Measurements from ENCODE around the gene CKAP2L. TPM values are rescaled to one million over a fixed set of nuclear protein-coding genes. Genes with fewer than 3 reads are reported as not detected.

CKAP2L gene
- total and polyA plus RNA-seq, 2 donors (not counting 3 experiments of a cell fraction or from before 2014, with no cell fraction given), result 3.4 to 30.7 TPM

GRCh38 chr2:112812318-112813267, 48.2 kb upstream of the CKAP2L start:
- intact Hi-C loops (cut with micrococcal nuclease) (loop anchor here (1.0 to 5.0 kb wide), 11 partner anchors 18 to 186 kb away; partner anchors contain the start of gene CKAP2L), dilution Hi-C loops (cut with MboI; ENCODE audit: extremely low pct_ligation_motif_present, low sequenced_read_pairs) (no loop called here)
- peak overlapping the region; percentile 97 for H3K27ac ChIP-seq (ENCODE audit: insufficient read depth, low read depth, low read length)
- H3K4me1 ChIP-seq (ENCODE audit: control insufficient read depth, extremely low read depth, insufficient read depth, low read length), result peaks cover 27% of the 10 kb centered on the region
- BruUV-seq (replicated peaks), result TSS peak; percentile 97
- ChIA-PET POLR2A (interaction anchor here (0.6 kb wide), 2 partner anchors 9 to 50 kb away, joined by 4 to 5 read pairs; no protein-coding TSS in a partner anchor), CTCF (interaction anchor here (0.6 to 3.2 kb wide), 14 partner anchors 17 to 150 kb away, joined by 3 to 25 read pairs (median 3); partner anchors contain the start of genes IL1A and IL1B)
- no peaks in the 10 kb centered on the region for H3K79me2 ChIP-seq (ENCODE audit: control insufficient read depth, insufficient read depth, low read length)
- TF ChIP-seq CTCF (IDR thresholded peaks at IDR 0.05; ENCODE audit: extremely low read depth in 1 of 2, insufficient read depth in 1 of 2, low read depth in 1 of 2, low read length in 2 of 2) (no peak), JUN (IDR thresholded peaks at IDR 0.05; ENCODE audit: borderline replicate concordance, insufficient read depth, insufficient read length, low read depth) (peak; percentile 47)
- FAIRE-seq (peak; percentile 80), DNase-seq (ENCODE audit: low read depth, low spot score) (peak; percentile 66)
- H3K9me1 ChIP-seq (replicated peaks; ENCODE audit: control insufficient read depth, extremely low read depth, insufficient read depth, low read length), result no peaks in the 10 kb centered on the region
- H4K20me1 ChIP-seq (replicated peaks; ENCODE audit: control insufficient read depth, extremely low read depth, insufficient read depth, low read length), result no peaks in the 10 kb centered on the region
- no peak overlapping the region for H3K4me3 ChIP-seq (replicated peaks in 1 of 3; ENCODE audit: insufficient read depth in 1 of 3, low read depth in 1 of 3, low read length in 3 of 3)
- no peaks in the 10 kb centered on the region for H3K36me3 ChIP-seq (ENCODE audit: control insufficient read depth in 2 of 2, extremely low read depth in 1 of 2, insufficient read depth in 2 of 2, low read length in 2 of 2)
- H2AFZ ChIP-seq (ENCODE audit: low read depth, low read length), result no peak overlapping the region
- H3K4me2 ChIP-seq (ENCODE audit: insufficient read depth, low read length), result peak overlapping the region; percentile 57
- H3K9ac ChIP-seq (replicated peaks; ENCODE audit: extremely low read depth, insufficient read depth, low read length), result peak overlapping the region; percentile 66
- no peaks in the 10 kb centered on the region for H3K27me3 ChIP-seq (ENCODE audit: control insufficient read depth in 2 of 2, insufficient read depth in 2 of 2, low read length in 2 of 2)
- H3K9me3 ChIP-seq (replicated peaks; ENCODE audit: control insufficient read depth, insufficient read depth, low read length), result no peaks in the 10 kb centered on the region

Data from endothelial cell of umbilical vein (primary cell).